HL-60 (cell line): ENCODE measurements around the gene ADPRS.

Source experiments
- DNase-seq, 2 experiments: peaks; one replicate each; pipeline ENCODE4 v3.0.0-alpha.2; 2010 to 2020; ENCODE audit warnings: low read depth in 1 of 2, low spot score in 1 of 2
- H3K27ac ChIP-seq: fragments of 250-450 bp; sonication (Bioruptor Pico); replicated peaks from 2 replicates; pipeline ENCODE4 v1.5.1; 2020; ENCODE audit warnings: mild to moderate bottlenecking, moderate library complexity
- H3K27me3 ChIP-seq: fragments of 250-450 bp; sonication (Bioruptor Pico); 2 replicates; pipeline ENCODE4 v1.5.1; 2021; ENCODE audit warnings: mild to moderate bottlenecking, moderate library complexity; ENCODE audit not compliant: insufficient read depth, poor library complexity, severe bottlenecking
- H3K4me3 ChIP-seq: replicated peaks from 2 replicates; pipeline ENCODE4 v1.5.1; 2011; ENCODE audit warnings: mild to moderate bottlenecking, control low read depth, low read length; ENCODE audit not compliant: insufficient read depth
- GABPA ChIP-seq: IDR thresholded peaks from 2 replicates; pipeline ENCODE4 v1.6.1; 2012; ENCODE audit warnings: low read depth
- POLR2AphosphoS5 ChIP-seq: IDR thresholded peaks from 2 replicates; pipeline ENCODE4 v1.6.1; 2012; ENCODE audit warnings: low read depth
- SPI1 ChIP-seq: IDR thresholded peaks from 2 replicates; pipeline ENCODE4 v1.6.1; 2012; ENCODE audit warnings: low read depth, mild to moderate bottlenecking, borderline replicate concordance
- TF ChIP-seq, protein P1 (sequence below): IDR thresholded peaks from 2 replicates; pipeline ENCODE4 v1.6.1; 2012; ENCODE audit warnings: low read depth; ENCODE audit not compliant: insufficient replicate concordance
- TF ChIP-seq, protein P2 (sequence below): IDR thresholded peaks from one replicate; pipeline ENCODE4 v1.5.1; 2011; ENCODE audit warnings: low read length, control low read depth, inconsistent platforms; ENCODE audit not compliant: insufficient read depth

ADPRS gene

DNA sequence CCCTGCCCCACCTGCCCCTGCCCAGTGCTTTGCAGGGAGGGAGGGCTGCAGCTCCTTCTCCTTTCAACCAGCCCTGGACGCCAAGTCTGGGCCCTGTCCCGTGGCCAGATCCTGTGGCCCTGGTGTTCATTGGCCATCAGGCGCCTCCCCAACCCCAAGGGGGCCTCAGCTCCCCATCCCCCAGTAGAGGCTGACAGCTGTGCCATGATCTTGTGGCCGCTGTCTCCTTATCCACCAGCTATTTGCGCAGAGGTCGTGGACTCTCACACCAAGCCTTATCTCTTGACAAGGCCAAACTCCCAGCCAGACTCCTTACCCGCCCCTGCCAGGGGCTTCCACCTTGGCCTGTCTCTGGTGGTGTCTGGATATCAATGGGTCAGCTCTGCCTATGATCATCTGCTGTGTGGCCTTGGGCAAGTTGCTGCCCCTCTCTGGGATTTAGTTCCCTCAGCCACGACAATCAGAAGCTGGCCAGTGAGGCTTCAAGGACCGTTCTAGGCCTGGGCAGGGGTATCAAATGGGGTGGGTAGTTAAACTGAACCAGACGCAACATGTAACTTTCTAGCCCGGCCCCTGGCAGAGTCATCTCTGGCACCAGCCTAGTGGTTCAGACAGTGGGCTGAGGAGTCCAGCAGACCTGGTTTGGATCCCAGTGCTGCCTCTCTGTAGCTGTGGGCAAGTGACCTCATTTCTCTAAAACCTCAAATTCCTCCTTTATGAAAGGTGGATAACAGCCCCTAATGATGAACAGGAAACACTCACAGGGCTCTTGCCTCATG is 39.6 kb downstream of the ADPRS start:
- Histone ChIP-seq H3K27ac (no peak overlapping the region), H3K4me3 (no peak overlapping the region), H3K27me3 (peaks cover 19% of the 10 kb centered on the region)
- TF ChIP-seq, protein P1, sequence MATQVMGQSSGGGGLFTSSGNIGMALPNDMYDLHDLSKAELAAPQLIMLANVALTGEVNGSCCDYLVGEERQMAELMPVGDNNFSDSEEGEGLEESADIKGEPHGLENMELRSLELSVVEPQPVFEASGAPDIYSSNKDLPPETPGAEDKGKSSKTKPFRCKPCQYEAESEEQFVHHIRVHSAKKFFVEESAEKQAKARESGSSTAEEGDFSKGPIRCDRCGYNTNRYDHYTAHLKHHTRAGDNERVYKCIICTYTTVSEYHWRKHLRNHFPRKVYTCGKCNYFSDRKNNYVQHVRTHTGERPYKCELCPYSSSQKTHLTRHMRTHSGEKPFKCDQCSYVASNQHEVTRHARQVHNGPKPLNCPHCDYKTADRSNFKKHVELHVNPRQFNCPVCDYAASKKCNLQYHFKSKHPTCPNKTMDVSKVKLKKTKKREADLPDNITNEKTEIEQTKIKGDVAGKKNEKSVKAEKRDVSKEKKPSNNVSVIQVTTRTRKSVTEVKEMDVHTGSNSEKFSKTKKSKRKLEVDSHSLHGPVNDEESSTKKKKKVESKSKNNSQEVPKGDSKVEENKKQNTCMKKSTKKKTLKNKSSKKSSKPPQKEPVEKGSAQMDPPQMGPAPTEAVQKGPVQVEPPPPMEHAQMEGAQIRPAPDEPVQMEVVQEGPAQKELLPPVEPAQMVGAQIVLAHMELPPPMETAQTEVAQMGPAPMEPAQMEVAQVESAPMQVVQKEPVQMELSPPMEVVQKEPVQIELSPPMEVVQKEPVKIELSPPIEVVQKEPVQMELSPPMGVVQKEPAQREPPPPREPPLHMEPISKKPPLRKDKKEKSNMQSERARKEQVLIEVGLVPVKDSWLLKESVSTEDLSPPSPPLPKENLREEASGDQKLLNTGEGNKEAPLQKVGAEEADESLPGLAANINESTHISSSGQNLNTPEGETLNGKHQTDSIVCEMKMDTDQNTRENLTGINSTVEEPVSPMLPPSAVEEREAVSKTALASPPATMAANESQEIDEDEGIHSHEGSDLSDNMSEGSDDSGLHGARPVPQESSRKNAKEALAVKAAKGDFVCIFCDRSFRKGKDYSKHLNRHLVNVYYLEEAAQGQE, result no peak
- TF ChIP-seq, protein P2, sequence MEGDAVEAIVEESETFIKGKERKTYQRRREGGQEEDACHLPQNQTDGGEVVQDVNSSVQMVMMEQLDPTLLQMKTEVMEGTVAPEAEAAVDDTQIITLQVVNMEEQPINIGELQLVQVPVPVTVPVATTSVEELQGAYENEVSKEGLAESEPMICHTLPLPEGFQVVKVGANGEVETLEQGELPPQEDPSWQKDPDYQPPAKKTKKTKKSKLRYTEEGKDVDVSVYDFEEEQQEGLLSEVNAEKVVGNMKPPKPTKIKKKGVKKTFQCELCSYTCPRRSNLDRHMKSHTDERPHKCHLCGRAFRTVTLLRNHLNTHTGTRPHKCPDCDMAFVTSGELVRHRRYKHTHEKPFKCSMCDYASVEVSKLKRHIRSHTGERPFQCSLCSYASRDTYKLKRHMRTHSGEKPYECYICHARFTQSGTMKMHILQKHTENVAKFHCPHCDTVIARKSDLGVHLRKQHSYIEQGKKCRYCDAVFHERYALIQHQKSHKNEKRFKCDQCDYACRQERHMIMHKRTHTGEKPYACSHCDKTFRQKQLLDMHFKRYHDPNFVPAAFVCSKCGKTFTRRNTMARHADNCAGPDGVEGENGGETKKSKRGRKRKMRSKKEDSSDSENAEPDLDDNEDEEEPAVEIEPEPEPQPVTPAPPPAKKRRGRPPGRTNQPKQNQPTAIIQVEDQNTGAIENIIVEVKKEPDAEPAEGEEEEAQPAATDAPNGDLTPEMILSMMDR, result no peak
- no peak for TF ChIP-seq GABPA
- TF ChIP-seq SPI1, result no peak
- TF ChIP-seq POLR2AphosphoS5, result no peak
- no peak for DNase-seq

DNA sequence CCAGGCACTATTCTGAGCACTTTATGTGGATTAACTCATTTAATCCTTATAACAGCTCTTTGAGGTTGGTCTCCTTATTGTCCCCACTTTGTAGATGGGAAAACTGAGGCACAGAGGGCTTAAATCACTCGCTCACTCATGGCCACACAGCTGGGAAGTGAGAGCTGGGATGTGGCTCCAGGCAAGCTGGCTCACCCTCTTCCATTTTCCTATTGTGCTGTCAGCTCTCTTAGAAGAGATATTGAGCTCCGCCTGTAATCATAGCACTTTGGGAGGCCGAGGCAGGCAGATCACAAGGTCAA is 40.2 kb downstream of the ADPRS start:
- TF ChIP-seq POLR2AphosphoS5 (no peak), GABPA (no peak), SPI1 (no peak)
- TF ChIP-seq, protein P1, result no peak
- TF ChIP-seq, protein P2, result no peak
- H3K27ac ChIP-seq, result no peak overlapping the region
- no peak for DNase-seq

DNA sequence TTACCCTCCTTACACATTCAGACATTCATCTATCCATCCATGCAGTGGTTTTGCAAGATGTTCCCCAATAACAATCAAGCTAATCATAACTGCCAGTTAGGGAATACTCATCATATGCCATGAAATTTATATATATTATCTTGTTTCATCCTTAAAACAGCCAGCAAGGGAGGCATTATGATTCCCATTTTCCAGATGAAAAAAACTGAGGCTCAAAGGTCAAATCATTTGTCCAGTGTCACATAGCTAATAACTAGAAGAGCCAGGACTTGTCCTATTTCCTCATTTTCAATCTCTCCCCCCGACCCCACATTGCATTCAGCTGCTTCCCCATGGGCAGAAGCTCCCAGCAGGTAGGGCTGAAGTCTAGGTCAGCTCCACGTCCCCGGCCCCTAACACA is 43.3 kb downstream of the ADPRS start:
- no peak for DNase-seq
- H3K27me3 ChIP-seq, result no peaks in the 10 kb centered on the region
- H3K27ac ChIP-seq, result no peak overlapping the region
- no peak for TF ChIP-seq SPI1
- no peak overlapping the region for H3K4me3 ChIP-seq

More for the DNA sequence above, 40.2 kb downstream of the ADPRS start:
- Histone ChIP-seq H3K4me3 (no peak overlapping the region), H3K27me3 (peaks cover 17% of the 10 kb centered on the region)

DNA sequence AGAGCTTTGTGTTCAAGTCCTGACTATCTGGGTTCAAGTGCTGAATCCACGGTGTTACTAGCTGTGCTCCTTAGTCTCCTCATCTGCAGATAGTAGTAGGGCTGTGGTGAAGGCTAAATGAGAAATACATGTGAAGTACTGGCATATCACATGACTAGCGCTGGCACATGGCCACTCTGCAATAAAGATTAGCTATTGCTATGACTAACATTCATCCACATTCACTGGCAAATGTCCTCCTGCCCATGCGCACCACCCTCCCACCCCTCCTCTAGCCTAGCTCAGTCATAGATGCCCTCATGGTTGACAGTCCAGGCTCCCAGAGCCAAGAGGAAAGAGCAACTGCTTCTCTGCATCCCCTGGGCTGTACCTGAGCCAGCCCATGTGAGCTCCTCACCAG is 44.8 kb downstream of the ADPRS start:
- no peak overlapping the region for H3K27ac ChIP-seq
- no peak overlapping the region for H3K4me3 ChIP-seq
- TF ChIP-seq POLR2AphosphoS5 (no peak), SPI1 (no peak), GABPA (no peak)
- TF ChIP-seq, protein P2, result no peak
- TF ChIP-seq, protein P1, result no peak
- no peaks in the 10 kb centered on the region for H3K27me3 ChIP-seq
- DNase-seq, result no peak
